ENCODE results near the gene CPLX3.
"Not testable (repeated sequence)": the region's sequence is repeated elsewhere in the genome, so short reads cannot be mapped to it uniquely, and the experiment has no call there.

Gene CPLX3, protein sequence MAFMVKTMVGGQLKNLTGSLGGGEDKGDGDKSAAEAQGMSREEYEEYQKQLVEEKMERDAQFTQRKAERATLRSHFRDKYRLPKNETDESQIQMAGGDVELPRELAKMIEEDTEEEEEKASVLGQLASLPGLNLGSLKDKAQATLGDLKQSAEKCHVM

DNA sequence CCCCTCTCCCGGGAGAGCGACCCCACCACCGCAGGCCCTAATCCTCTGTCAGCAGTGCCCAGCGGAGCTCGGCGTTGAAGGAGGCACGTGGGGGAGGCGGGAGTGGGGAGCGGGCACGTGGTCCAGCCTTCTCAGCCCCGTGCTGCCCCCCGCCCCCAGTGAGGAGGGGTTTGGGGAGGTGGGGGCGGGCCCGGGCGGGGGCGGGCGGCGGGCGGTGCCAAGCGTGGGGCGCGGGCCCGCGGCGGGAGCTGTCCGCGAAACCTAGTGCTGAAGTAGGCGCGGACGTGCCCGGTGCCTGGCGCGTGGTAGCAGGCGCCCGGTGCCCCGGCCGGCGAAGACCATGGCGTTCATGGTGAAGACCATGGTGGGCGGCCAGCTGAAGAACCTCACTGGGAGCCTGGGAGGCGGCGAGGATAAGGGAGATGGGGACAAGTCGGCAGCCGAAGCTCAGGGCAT is at the start of gene CPLX3:
TSS of gene CPLX3 (plus strand) at position 264 of the 456 bp plus-strand sequence. CDS start at position 341, 77 bp downstream.
- DNase-seq (ENCODE audit: low read depth, low spot score) = no peak

DNA sequence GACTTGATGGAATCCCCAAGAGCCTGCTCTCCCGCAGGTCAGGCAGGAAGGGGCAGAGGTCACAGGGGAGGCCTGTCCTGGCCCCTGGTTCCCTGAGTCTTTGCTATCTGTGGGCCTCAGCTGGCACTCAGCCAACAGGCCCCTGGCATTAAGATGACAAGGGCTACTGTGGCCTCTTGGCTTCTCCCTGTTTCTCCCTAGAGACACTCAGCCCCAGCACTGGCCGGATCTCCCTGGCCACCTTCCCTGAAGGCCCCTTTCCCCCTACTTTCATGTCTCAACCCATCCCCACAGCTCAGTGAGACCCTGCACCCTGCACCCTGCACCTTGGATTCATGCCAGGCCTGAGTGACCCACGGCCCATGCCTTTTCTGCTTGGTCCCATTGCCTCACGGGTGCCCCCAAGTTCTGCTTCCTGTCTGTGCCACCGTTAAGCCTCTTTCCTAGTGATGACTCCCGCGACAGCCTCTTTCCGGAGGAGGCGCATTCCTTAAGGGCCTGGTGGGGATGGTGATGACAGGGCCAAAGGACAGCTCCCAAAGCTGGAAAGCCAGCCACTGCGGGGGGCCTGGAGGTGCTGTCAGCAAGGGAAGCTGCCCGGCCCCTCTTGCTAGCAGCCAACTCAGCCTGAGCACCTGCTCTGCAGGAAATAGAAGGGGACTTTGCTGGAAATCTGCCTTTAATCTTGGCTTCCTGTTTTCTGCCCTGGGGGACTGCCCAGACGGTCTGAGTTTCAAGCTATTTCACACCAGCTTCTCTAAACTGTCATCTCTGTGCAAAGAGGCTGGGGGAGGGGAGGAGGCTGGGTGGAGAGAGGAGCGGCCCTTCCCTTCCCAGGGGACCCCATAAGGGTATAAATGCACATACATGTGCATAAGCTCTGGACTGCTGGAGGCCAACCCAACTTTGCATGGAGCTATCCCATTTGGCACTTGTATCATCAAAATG is 49.3 kb upstream of the CPLX3 start:
- DNase-seq (ENCODE audit: low read depth, low spot score) = no peak

DNA sequence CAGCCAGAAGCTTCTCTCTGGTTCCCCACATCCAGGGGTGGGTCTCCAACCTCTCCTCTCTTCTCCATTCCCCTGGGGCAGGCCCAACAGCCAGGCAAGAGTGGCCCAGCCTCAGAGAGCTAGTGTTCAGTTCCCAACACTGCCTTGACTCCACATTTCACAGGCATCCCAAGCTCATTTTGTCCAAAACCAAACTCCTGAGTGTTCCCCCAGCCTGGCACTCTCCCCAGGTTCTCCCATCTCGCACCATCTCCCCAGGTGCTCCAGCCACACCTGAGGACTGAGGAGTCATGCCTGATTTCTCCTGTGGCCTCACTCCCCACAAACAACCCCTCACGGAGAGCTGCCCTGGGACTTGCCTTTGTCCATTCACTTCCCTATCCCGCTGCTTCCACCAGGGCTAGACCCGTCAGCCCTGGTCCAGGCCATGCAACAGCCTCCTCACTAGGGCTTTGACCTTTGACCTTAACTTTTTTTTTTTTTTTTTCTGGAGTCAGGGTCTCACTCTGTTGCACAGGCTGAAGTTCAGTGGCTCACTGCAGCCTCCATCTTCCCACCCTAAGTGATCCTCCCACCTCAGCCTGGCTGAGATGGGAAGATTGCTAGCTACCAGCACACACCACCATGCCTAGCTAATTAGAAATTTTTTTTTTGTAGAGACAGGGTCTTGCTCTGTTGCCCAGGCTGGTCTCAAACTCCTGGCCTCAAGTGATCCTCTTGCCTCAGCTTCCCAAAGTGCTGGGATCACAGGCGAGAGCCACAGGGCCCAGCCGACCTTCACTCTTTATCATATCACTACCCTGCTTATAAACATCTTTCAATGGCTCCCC is 48.4 kb upstream of the CPLX3 start:
- DNase-seq (ENCODE audit: low read depth, low spot score) = no peak

DNA sequence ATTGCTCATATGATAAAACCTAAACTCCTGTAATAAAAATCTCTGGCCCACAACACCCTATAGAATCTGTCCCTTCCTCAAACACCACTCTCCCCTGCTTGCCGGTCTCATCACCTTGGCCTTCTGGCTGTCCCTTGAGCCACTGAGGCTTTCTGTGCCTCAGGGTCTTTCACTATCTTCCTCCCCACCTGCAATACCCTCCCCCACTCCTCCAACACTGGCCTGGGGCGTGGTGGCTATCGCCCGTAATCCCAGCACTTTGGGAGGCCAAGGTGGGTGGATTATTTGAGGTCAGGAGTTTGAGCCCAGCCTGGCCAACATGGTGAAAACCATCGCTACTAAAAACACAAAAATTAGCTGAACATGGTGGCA is 47.8 kb upstream of the CPLX3 start:
- DNase-seq (ENCODE audit: low read depth, low spot score) = no peak

DNA sequence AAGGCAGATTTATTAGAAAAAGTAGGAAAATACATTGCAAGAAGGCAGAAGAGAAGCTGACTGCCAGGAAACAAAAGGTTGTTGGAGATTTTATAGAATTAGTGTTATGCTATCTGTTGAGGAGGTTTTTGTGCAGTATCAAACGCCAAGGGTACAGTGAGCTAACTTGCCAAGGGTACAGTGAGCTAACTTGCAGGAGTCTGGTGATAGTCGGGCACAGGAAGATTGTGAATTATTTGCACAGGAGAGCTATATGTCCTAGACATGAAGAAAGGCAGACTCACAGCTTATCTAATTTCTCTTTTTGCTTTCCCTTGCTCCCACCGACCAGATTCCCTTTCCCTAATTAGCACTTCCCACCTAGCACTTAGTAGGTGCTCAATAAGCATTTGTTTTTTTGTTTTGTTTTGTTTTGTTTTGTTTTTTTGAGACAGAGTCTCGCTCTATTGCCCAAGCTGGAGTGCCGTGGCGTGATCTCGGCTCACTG is 47.2 kb upstream of the CPLX3 start:
- no peak for DNase-seq (ENCODE audit: low read depth, low spot score)

DNA sequence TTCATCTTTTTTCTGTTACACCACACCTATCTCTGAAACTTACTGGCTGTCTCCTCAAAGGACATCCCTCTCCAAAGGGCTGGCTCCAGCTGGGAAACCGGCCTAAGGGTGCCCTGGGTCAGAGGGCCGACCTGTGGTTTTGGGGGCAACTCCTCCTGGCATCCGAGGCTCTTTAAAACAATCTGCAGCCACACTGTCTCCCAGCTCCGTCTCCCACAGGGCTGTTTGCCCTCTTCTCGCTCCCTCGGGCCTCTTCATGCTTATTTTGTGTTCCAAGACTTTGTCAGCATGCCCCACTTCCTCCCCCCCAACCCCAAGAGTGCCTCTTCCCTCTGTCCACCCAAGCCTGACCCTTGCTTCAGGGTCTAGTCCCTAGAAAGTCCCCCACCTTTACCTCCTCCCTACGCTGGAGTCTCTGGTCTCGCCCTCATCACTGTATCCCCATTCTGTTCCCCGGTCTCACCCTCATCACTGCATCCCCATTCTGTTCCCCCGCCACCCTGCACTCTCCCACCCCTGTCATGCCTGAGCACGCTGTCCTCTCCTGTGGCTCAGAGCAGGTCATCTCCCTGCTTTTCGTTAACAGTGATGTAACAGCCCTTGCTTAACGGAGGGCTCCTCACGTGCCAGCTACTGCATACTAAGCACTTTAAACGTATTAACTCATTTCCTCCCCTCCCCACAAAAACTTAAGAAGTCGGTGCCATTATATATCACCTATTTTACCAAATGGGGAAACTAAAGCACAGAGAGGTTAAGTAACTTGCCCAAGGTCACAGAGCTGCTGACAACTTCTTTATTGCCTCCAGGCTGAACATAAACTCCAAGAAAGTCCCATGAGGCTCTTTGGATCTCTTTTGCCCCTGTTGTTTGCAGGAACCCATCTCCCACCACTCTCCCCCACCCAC is 45.6 kb upstream of the CPLX3 start:
- no peak for DNase-seq (ENCODE audit: low read depth, low spot score)

DNA sequence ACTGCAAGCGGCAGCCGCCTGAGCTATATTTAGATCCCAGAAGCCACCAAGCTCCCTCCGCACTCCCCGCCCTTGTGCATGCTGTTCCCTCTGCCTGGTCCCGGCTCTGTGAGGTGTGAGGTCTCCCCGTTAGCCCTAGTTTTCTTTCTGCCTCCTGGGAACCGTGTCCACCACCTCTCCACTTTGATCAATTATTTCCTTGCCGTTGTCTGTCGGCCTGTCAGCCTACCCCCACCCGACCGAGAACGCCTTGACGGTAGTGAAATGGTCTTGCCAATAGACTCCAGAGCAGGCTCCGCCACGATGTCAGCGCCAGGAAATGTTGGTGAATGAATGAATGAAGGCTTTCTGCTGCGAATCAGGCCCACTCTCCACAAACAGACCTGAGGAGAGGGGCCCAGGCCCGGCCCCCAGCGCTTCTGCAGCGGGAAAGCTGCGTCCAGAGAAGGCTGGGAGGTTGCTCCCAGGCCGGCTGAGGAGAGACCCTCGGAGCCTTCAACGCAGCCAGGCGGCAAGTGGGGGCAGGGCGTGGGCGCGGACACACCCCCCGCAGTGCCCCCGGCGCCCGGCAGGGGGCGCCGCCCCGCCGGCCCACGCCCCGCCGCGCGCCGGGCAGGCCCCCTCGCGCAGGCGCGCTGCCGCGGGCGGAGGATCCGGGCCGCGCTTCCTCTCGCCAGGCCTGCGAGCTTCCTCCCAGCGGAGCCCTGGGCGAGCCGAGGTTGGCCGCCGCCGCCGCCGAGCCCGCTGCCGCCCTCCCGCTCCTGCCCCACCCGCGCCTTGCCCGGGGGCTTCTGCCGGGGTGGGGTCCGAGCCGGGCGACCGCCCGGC is 44.8 kb upstream of the CPLX3 start, which contains the start of gene CSK:
TSS of gene CSK (plus strand) at position 650 of the 828 bp plus-strand sequence. CDS start 16,218 bp downstream, outside the sequence.
- peak; percentile 61 for DNase-seq (ENCODE audit: low read depth, low spot score)

DNA sequence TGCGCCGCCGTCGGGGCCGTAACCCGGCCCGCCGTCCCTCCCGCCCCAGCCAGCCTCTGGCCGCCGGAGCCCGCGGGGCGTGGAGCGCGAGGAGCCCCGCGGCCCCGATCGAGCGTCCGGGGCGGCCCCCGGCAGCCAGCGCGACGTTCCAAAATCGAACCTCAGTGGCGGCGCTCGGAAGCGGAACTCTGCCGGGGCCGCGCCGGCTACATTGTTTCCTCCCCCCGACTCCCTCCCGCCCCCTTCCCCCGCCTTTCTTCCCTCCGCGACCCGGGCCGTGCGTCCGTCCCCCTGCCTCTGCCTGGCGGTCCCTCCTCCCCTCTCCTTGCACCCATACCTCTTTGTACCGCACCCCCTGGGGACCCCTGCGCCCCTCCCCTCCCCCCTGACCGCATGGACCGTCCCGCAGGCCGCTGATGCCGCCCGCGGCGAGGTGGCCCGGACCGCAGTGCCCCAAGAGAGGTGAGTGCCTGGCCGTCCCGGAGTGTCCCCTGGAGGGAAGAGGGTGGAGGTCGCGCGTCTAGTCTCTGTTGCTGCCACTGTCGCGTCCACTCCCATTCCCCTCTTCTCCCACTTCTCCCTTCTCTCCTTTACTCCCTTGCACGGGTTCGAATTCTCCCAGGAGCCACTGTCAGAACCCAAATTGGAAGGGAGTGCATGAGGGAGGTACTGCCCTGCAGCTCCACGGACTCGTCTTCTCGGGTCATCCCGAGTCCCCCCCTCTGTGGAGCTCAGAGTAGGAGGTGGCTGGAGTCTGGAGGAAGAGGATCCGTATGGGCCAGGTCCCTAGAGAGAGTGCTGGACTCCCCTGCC is 44.0 kb upstream of the CPLX3 start:
- DNase-seq (ENCODE audit: low read depth, low spot score) = no peak

DNA sequence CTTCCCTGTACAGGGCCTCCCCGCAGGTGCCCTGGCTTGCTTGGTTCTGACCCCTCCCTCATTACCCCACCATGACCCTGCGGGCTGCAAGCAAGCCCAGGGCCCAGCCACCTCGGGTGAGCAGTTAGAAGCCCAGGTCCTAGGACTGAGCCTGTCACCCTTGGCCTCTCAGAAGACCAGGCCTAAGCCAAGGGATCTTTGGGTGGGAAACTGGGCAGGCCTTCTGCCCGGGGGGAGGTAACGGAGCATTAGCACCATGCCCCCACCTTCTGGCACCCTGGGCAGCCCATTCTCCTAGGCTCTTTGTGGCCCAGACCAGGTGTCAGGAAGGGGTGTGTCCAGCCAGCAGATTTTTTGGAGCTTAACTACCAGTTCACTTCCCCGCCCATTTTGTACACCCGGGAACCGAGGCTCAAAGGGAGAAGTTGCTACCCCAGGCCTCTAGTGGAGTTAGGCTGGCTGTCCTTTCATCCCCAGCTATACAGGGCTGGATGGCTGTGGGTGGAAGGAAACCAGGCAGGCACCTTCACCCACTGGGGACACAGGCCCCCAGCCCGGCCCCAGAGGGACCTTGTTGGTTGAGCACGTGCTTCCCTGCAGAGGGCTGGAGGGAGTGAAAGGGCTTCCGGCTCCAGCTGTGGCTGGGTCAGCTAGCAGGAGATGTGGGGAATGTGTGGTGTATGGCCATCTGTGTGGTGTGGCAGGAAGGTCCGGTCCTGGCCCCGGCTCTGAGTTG is 43.2 kb upstream of the CPLX3 start:
- DNase-seq (ENCODE audit: low read depth, low spot score) = no peak

DNA sequence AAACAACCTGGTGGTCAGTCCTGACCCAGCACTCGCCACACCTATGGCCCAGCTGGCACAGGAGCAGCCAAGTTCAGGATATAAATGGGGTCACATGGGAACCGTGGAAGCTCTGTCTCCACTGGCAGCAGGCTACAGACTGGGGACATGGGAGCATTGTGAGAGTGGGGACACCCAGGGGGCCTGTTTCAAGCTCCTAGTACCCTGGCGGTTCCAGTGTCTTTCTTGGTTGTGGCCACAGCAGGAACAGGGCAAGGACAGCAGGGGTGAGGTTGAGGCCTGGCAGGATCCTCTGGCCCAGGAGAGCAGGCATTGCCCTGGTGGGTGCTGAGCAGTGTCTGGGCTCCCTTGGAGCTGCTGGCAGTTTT is 42.6 kb upstream of the CPLX3 start:
- DNase-seq (ENCODE audit: low read depth, low spot score) = no peak

DNA sequence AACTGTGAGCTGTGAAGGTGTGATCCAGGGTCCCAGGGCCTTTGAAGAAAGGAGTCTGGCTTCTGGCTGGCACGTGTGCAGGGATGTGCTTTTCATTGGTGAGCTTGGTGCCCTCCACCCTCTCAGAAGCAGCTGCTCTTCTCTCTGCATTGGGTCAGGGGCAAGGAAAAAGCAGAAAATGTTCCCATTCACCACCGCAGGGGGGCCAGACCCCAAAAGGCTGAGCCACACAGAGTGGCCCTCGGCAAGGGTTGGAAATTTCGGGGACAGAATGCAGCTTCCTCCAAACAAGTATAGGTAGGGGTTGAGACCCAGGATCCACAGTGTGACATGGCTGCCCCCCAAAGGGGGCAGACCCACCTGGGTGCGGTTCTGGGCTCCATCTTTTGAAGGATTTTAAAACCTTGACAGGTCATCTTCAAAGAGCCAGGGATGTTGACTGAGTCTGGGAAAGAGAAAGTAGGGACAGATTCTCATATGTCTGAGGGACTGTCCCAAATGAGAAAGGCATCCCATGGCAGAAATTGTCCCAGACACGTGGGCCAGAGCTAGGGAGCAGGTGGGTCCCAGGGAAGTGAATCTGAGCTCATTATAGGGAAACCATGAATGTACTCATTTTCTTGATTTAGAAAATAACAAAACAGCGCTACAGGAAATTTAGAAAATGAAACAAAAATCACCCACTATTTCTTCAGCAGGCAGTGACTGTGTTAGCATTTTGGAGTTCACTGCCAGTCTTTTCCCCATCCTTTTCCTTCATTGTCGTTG is 41.8 kb upstream of the CPLX3 start:
- DNase-seq (ENCODE audit: low read depth, low spot score) = no peak

DNA sequence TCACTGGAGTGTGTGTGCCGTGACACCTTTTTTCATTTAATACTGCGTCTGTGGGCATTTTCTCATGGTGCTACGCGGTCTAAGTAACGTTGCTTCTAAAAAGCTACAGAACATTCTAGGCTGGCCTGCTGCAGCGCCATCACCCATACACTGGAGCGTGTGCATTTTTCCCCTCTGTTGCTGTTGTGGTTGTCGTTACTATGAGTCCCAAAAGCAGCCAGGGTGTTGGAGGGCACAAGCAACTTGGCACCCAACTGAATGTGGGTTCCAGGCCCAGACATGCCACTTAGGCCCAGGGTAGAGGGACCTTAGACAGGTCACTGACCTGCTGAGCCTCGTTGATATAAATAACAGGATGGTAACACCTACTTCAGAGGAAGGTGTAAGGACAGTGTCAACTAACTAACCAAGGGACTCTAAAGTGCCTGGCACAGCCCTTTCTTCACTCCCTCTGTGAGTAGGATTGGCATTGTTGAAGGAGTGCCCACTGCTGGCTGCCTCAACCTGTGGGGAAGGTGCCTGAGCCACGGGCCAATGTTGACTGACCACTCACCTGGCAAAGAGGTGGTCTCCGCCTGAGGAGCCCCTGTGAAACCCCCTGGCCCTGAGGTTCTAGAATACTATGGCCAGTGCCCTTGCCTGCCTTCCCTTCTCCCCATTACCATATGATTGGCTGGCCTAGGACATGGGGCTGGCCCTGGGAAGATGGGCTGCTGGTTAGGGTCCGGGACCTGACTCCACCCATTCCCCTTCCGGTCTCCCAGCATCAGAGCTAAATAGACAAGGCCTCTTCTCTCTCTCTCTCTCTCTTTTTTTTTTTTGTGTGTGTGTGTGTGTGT is 41.0 kb upstream of the CPLX3 start:
- no peak for DNase-seq (ENCODE audit: low read depth, low spot score)

DNA sequence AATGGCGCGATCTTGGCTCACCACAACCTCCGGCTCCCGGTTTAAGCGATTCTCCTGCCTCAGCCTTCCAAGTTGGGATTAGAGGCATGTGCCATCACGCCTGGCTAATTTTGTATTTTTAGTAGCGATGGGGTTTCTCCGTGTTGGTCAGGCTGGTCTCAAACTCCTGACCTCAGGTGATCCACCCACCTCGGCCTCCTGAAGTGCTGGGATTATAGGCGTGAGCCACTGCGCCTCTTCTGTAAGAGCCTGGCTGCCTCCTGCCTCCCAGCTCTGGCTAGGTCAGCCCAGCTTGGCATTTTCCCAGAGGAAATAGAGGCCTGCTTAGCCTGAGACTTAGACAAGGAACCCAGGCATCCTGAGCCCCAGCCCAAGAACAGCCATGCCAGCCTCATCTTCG is 40.3 kb upstream of the CPLX3 start:
- not testable (repeated sequence) for DNase-seq (ENCODE audit: low read depth, low spot score)

DNA sequence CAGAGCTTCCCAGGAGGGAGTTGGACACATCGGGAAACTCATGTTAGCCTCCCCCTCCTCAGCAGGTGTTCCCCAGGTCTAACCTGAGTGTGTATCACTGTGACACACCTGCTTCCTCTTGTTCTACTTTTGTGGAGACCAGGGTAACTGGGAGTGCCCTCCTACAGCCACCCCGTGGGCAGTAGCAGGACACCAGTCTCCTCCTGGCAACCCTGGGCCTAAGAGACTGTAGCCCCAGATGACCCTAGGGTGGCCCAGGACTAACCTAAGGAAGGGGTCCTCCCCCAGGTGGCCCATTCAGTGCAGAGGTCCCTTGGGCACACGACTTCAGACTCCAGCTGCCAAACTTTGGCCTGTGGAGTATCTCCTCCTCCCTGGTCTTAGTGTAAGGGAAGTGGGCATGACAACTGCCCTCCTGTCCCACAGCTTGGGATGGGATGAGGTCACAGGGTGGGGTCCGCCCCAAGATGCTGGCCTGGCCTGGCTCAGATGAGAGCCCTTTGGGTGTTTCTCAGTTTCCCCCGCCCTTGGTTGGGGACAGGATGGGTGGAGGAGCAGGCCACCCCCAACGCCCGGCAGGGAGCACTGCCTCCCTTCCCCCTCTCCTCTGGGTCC is 39.8 kb upstream of the CPLX3 start:
- DNase-seq (ENCODE audit: low read depth, low spot score) = no peak

DNA sequence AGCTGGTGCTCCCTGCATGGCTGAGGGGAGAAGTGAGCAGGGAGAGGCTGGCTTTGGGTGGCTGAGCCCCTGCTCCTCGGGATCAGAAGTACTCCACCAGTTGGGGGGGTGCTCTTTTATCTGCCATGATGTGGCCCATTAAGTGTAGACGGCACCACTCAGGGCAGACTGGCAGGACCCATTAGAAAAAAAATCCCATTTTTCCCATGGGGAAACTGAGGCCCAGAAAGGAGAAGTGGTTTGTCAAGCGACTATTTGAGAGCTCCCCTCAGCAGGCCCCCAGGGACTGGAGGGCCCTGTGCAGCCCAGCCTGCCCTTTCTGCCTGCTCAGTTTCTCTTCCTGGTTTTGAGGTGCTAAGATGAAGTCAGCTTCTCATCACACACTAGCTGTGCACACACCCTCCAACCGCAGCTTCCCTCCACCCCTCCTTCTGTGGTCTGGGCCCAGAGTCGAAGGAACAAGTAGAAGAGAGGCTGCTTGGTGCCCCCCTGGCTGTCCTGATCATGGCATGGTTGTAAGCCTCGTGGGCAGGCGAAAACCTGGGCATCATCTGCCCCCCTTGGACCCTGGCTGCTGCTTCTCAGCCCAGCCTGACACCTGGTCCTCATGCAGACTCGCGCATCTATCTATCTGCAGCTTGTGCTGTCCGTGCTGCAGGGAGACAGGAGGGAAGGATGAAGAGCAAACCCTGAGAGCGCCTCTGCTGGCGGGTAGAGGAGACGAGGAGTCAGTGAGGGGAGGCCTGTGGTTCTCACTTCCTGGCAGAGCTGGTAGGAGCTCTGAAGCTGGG is 39.0 kb upstream of the CPLX3 start:
- DNase-seq (ENCODE audit: low read depth, low spot score) = peak; percentile 81
